ENCODE data around the gene FNDC3B.
"Not testable (repeated sequence)": the region's sequence is repeated elsewhere in the genome, so short reads cannot be mapped to it uniquely, and the experiment has no call there.

The FNDC3B gene

GRCh38 chr3:172219750-172220149, 180.4 kb downstream of the FNDC3B start:
- DNase-seq: no peak
- intact Hi-C loops (cut with DNase I): no loop called here

DNA sequence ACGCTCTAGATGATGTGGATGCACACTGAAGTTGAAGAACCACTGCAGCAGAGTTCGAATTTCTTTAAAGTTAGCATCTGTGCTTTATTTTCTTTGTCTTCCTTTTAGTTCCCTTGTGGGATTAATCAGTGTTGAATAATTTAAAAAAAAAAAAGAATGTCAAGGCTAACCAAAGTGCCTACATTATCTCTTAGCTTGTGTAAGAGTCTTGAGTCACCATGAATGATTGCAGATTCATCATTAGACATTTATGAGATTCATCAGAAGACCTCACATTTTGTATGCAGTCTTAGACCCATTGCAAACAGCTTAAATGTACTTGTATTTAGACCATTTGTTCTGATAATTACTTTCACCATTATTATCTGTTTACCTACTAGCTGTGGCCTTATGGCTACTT, 182.2 kb downstream of the FNDC3B start:
- intact Hi-C loops (cut with DNase I): no loop called here

GRCh38 chr3:172222478-172223071, 183.2 kb downstream of the FNDC3B start:
- intact Hi-C loops (cut with DNase I): no loop called here
- DNase-seq: no peak

More for the DNA sequence above, 182.2 kb downstream of the FNDC3B start:
- no peak for DNase-seq

- intact Hi-C loops (cut with DNase I): no loop called here
- DNase-seq: no peak
Observed at GRCh38 chr3:172223870-172224269, 184.5 kb downstream of the FNDC3B start.

GRCh38 chr3:172224560-172225214, 185.3 kb downstream of the FNDC3B start:
- no peak for DNase-seq
- intact Hi-C loops (cut with DNase I): no loop called here

DNA sequence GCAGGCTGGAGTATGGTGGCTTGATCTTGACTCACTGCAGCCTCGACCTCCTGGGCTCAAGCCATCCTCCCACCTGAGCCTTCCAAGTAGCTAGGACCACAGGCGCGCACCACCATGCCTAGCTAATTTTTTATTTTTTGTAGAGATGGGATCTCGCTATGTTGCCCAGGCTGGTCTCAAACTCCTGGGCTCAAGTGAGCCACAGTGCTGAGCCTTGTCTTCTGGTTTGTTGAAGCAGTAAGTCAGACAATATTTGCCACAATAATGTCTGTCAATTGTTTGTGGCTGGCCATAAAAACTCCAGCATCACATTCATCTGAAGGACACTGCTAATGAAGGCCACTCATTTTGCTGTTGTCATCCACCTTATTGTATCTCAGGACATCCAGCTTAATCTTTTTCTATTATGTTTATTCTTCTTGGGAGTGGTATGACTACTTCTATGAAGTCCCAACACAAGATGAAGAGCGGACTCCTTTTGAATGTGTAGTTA, 185.9 kb downstream of the FNDC3B start:
- intact Hi-C loops (cut with DNase I): no loop called here
- DNase-seq: no peak

GRCh38 chr3:172226831-172227230, 187.5 kb downstream of the FNDC3B start:
- intact Hi-C loops (cut with DNase I): no loop called here
- no peak for DNase-seq

DNA sequence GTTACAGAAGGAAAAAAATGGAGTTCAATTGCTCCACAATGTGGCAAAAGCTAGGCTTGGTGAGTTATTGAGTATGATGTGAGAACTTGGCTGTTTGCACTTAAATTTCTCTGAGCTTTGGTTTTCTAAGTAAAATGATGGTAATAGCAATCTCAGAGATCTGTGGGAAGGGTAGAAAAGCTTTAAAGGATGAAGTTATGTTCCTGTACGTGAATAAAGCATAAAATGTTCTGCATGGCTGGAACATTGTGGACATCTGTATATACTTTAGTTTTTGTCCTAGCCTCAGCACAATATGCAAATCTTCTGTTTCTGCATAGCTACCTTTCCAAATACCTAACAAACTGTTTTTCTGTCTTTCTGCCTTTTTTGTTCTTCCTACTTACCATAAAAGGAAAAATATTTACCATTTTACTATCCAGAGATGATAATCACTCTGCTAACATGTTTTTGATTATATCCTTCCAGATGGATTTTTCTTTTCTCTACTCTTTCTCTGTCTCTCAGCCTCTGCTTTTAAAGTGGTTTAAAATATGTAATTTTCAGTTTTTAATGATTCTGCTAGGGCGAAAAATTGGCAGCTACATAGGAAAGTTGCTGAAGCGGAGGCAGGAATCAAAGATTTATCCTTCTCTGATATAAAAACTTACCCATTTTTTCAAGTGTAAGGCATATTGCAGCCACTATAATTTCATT, 188.1 kb downstream of the FNDC3B start:
- DNase-seq: no peak
- intact Hi-C loops (cut with DNase I): no loop called here

DNA sequence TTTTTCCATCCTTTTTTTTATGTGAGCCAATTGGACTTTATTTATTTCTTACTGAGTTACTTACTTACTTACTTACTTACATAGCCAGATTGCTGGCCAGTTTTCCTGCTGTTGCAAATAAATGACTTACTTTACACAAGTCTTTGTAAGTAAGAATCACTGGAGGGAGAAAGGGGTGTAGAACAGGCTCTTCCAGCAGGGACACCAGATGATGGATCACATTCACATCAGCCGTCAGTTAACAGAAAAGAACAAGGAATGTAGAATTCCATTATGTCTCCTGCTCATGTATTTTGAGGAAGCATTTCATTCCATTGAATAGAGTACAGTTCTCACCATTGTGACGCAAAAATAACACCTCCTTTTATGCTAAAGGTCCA, 188.6 kb downstream of the FNDC3B start:
- no peak for DNase-seq
- intact Hi-C loops (cut with DNase I): no loop called here

DNA sequence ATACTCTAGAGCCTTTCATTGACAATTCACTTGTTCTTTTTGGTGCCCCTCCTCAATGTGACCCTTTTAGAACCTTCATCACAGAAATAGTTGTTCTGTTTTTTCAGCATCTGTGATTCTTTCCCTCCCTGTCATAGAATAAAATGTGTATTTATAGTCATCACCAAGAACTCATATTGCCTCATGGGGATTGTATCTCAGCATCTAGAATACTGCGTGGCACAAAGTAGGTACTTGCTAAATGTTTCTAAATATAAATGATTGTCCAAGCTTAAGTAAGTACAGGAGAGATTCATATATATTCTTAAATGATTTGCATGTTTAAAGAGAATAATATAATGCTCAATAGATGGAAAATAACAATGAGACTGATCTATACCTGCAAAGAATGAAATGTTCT, 190.1 kb downstream of the FNDC3B start:
- no peak for DNase-seq
- intact Hi-C loops (cut with DNase I): no loop called here

DNA sequence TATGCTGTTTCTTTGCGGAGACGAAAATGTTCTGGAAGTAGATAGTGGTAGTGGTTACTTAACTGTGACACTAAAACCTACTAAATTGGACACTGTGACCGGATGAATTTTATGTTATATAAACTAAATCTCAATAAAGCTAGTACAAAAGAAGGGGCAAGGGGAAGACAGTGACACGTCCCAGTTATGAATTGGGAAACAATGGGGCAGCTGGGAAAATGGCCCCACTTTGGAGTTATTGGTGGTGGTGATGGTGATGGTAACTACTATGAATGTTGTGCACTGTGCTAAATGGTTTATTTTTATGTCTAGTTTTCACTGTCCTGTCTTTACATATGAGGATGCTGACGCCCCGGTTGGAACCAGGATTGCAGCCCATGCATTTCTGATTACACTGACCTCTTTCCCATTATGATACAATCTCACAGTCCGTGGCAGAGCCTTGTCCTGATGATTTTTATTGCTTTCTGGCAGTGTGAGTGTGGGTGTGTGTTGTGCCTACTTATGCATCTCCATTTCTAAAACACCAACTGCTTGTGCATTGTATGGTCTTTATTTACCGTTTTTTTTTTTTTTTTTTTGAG, 192.0 kb downstream of the FNDC3B start:
- no peak for DNase-seq
- intact Hi-C loops (cut with DNase I): no loop called here

- intact Hi-C loops (cut with DNase I): no loop called here
- DNase-seq: no peak
Observed at GRCh38 chr3:172232579-172233212, 193.3 kb downstream of the FNDC3B start.

DNA sequence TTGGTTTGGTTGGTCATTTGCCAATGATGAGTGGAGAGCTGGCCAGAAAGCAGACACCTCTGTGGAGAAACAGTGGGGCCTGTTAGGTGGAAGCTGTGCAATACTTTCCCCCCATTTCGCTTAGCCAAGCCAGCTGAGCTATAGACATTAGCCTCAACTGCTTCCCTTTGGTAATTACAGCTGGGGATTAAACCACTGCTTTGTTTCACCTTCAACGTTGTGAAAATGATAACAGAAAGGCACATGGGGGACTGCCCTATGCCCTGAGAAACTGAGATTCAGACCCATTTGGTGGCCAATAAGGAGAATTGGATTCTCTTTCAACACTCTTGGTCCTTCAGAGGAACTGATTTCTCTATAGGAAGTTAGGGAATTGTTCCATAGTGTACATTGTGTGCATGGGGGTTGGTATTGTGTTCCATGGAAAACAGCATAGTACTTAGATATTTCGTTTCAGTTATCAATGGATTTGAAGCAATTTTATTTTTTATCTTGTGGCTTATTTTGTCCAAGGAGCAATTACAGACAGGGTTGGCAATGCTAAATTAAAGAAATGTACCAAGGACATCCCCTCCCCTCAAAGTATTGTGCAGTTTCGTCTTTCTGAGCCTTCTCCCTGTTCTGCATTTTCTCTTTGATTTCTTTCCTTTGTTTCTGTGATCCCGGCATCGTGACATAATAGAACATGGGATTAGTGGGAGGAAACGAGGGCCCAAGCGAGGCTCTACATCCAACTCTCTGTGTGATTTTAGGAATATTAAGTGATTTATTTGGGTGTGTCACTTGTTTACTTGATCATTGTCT, 194.3 kb downstream of the FNDC3B start:
- intact Hi-C loops (cut with DNase I): no loop called here
- DNase-seq: no peak

DNA sequence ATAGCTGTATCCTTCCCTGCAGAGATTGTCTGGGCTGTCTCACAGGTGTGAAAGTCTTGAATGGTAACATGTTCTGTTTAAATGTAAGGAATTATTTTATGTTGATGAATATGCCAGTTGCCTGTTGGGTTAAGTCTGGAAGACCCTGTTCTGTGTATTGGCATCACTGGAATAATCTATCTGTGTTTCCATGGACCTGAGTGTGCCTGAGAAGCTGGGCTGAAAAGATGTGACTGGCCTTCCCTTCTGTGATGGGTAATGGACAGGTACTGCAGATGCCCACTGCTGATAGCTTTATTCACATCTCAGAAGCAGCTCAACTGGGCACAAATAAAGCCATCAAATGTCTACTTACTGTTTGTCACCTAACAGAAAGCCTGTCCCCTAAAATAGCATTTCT, 196.3 kb downstream of the FNDC3B start:
- intact Hi-C loops (cut with DNase I): no loop called here
- DNase-seq: no peak

- intact Hi-C loops (cut with DNase I): no loop called here
- no peak for DNase-seq
Observed at GRCh38 chr3:172236771-172237742, 197.7 kb downstream of the FNDC3B start.

DNA sequence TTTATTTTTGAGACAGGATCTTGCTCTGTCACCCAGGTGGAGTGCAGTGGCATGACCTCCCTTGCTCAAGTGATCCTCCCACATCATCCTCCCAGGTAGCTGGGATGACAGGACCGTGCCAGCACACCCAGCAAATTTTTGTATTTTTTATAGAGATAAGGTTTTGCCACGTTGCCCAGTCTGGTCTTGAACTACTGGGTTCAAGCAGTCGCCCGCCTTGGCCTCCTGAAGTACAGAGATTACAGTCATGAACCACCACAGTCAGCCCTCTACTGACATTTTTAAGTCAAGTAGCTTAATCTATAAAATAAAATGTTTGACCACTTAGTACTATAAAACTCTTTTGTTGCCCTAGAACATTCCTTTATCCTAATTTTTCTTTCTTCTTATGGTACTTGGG, 198.8 kb downstream of the FNDC3B start:
- intact Hi-C loops (cut with DNase I): no loop called here
- DNase-seq: no peak

- DNase-seq: no peak
- intact Hi-C loops (cut with DNase I): no loop called here
Observed at GRCh38 chr3:172239218-172239790, 199.9 kb downstream of the FNDC3B start.

GRCh38 chr3:172241405-172241804, 202.0 kb downstream of the FNDC3B start:
- intact Hi-C loops (cut with DNase I): no loop called here
- DNase-seq: no peak

DNA sequence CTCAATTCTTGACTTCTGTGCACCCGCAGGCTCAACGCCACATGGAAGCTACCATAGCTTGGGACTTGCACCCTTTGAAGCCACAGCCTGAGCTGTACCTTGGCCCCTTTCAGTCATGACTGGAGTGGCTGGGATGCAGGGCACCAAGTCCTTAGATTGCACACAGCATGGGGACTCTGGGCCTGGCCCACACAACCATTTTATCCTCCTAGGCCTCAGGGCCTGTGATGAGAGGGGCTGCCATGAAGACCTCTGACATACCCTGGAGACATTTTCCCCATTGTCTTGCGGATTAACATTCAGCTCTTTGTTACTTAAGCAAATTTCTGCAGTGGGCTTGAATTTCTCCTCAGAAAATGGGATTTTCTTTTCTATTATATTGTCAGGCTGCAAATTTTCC, 203.1 kb downstream of the FNDC3B start:
- DNase-seq; intact Hi-C loops (cut with DNase I): not testable (repeated sequence)

Measured in posterior cingulate gyrus (tissue), 11 donors.